ENCODE measurements around the gene RNF138. TPM values are rescaled to one million over a fixed set of nuclear protein-coding genes. Genes with fewer than 3 reads are reported as not detected.
"Not testable (repeated sequence)": the region's sequence is repeated elsewhere in the genome, so short reads cannot be mapped to it uniquely, and the experiment has no call there.

The RNF138 gene
- 43.6 and 121 TPM in 2 replicates for total RNA-seq (2014; rRNA removed; shearing (Covaris generic); ENCODE audit: low replicate concordance)

- H3K27me3 ChIP-seq = no peaks in the 10 kb centered on the region
- DNase-seq = peak; percentile 85
- no peaks in the 10 kb centered on the region for H3K9me3 ChIP-seq
- H3K36me3 ChIP-seq = peaks cover 22% of the 10 kb centered on the region
- H3K4me3 ChIP-seq = peak within 1 kb of the TSS; percentile 87
Measured at GRCh38 chr18:32091724-32092421, at the start of gene RNF138. RNF138 (plus strand) TSS chr18:32091874; CDS start chr18:32092777, 903 bp downstream.

- H3K9me3 ChIP-seq = no peaks in the 10 kb centered on the region
- no peaks in the 10 kb centered on the region for H3K36me3 ChIP-seq
- H3K4me3 ChIP-seq = no peak overlapping the region
Measured at GRCh38 chr18:32042337-32042736, 49.3 kb upstream of the RNF138 start.

GRCh38 chr18:32048507-32049091 lies 43.1 kb upstream of the RNF138 start:
- DNase-seq = no peak
- Histone ChIP-seq H3K36me3 (no peaks in the 10 kb centered on the region), H3K4me3 (no peak overlapping the region), H3K27me3 (no peaks in the 10 kb centered on the region), H3K9me3 (no peaks in the 10 kb centered on the region)

More at GRCh38 chr18:32042337-32042736, 49.3 kb upstream of the RNF138 start:
- DNase-seq = no peak
- H3K27me3 ChIP-seq = no peaks in the 10 kb centered on the region

- H3K4me3 ChIP-seq = no peak overlapping the region
- H3K27me3 ChIP-seq = no peaks in the 10 kb centered on the region
- no peaks in the 10 kb centered on the region for H3K9me3 ChIP-seq
- no peak for DNase-seq
- no peaks in the 10 kb centered on the region for H3K36me3 ChIP-seq
Measured at GRCh38 chr18:32049393-32050171, 42.1 kb upstream of the RNF138 start.

GRCh38 chr18:32056613-32057358 lies 34.9 kb upstream of the RNF138 start:
- Histone ChIP-seq H3K9me3 (no peaks in the 10 kb centered on the region), H3K36me3 (no peaks in the 10 kb centered on the region), H3K4me3 (no peak overlapping the region), H3K27me3 (no peaks in the 10 kb centered on the region)
- no peak for DNase-seq

GRCh38 chr18:32057624-32058165 lies 34.0 kb upstream of the RNF138 start:
- H3K9me3 ChIP-seq = no peaks in the 10 kb centered on the region
- no peak overlapping the region for H3K4me3 ChIP-seq
- DNase-seq = no peak
- H3K27me3 ChIP-seq = no peaks in the 10 kb centered on the region
- H3K36me3 ChIP-seq = no peaks in the 10 kb centered on the region

- no peak for DNase-seq
- Histone ChIP-seq H3K36me3 (no peaks in the 10 kb centered on the region), H3K4me3 (no peak overlapping the region), H3K9me3 (no peaks in the 10 kb centered on the region), H3K27me3 (no peaks in the 10 kb centered on the region)
Measured at GRCh38 chr18:32060026-32060425, 31.6 kb upstream of the RNF138 start.

GRCh38 chr18:32067375-32068167 lies 24.1 kb upstream of the RNF138 start:
- Histone ChIP-seq H3K36me3 (no peaks in the 10 kb centered on the region), H3K9me3 (no peaks in the 10 kb centered on the region), H3K4me3 (no peak overlapping the region), H3K27me3 (no peaks in the 10 kb centered on the region)
- no peak for DNase-seq

- no peaks in the 10 kb centered on the region for H3K27me3 ChIP-seq
- no peaks in the 10 kb centered on the region for H3K9me3 ChIP-seq
- H3K36me3 ChIP-seq = no peaks in the 10 kb centered on the region
- no peak overlapping the region for H3K4me3 ChIP-seq
- DNase-seq = no peak
Measured at GRCh38 chr18:32072321-32072720, 19.4 kb upstream of the RNF138 start.

GRCh38 chr18:32074206-32074605 lies 17.5 kb upstream of the RNF138 start:
- Histone ChIP-seq H3K27me3 (no peaks in the 10 kb centered on the region), H3K9me3 (no peaks in the 10 kb centered on the region), H3K4me3 (no peak overlapping the region), H3K36me3 (no peaks in the 10 kb centered on the region)
- no peak for DNase-seq

- DNase-seq = no peak
- H3K4me3 ChIP-seq = no peak overlapping the region
- H3K36me3 ChIP-seq = no peaks in the 10 kb centered on the region
- no peaks in the 10 kb centered on the region for H3K27me3 ChIP-seq
- H3K9me3 ChIP-seq = no peaks in the 10 kb centered on the region
Measured at GRCh38 chr18:32078845-32079244, 12.8 kb upstream of the RNF138 start.

GRCh38 chr18:32081881-32082280 lies 9.8 kb upstream of the RNF138 start:
- DNase-seq = peak; percentile 10
- no peaks in the 10 kb centered on the region for H3K9me3 ChIP-seq
- no peak overlapping the region for H3K4me3 ChIP-seq
- no peaks in the 10 kb centered on the region for H3K27me3 ChIP-seq
- no peaks in the 10 kb centered on the region for H3K36me3 ChIP-seq

- Histone ChIP-seq H3K27me3 (no peaks in the 10 kb centered on the region), H3K9me3 (no peaks in the 10 kb centered on the region), H3K4me3 (no peak overlapping the region), H3K36me3 (no peaks in the 10 kb centered on the region)
- DNase-seq = no peak
Measured at GRCh38 chr18:32083781-32084180, 7.9 kb upstream of the RNF138 start.

- H3K27me3 ChIP-seq = no peaks in the 10 kb centered on the region
- DNase-seq = peak; percentile 15
- no peaks in the 10 kb centered on the region for H3K9me3 ChIP-seq
- H3K4me3 ChIP-seq = no peak overlapping the region
- no peaks in the 10 kb centered on the region for H3K36me3 ChIP-seq
Measured at GRCh38 chr18:32086881-32087280, 4.8 kb upstream of the RNF138 start.

GRCh38 chr18:32090831-32091230 lies 843 bp upstream of the RNF138 start:
- DNase-seq, H3K9me3 ChIP-seq, H3K4me3 ChIP-seq, H3K27me3 ChIP-seq: not testable (repeated sequence)
- H3K36me3 ChIP-seq = peaks cover 21% of the 10 kb centered on the region

- no peak for DNase-seq
Measured at GRCh38 chr18:32091325-32091723, 350 bp upstream of the RNF138 start.

More at GRCh38 chr18:32091325-32091723, 350 bp upstream of the RNF138 start:
- Histone ChIP-seq H3K27me3 (no peaks in the 10 kb centered on the region), H3K36me3 (peaks cover 22% of the 10 kb centered on the region), H3K4me3 (peak overlapping the region; percentile 87), H3K9me3 (no peaks in the 10 kb centered on the region)
